Measurements from ENCODE around the gene FTSJ3.
"Not testable (repeated sequence)": the region's sequence is repeated elsewhere in the genome, so short reads cannot be mapped to it uniquely, and the experiment has no call there.

Gene FTSJ3

GRCh38 chr17:63869491-63870291 lies 42.2 kb upstream of the FTSJ3 start:
- H3K9me3 ChIP-seq (ENCODE audit: control extremely low read depth in 1 of 5, control insufficient read depth in 4 of 5, insufficient read depth in 2 of 5, low read depth in 1 of 5, low read length in 4 of 5); H3K27me3 ChIP-seq (replicated peaks in 2 of 5; ENCODE audit: control insufficient read depth in 4 of 5, insufficient read depth in 5 of 5, low read length in 4 of 5); H3K27ac ChIP-seq (ENCODE audit: insufficient read depth in 1 of 2, low read depth in 1 of 2, low read length in 2 of 2, poor library complexity in 1 of 2, severe bottlenecking in 2 of 2); H3K4me1 ChIP-seq (ENCODE audit: control extremely low read depth in 1 of 4, control insufficient read depth in 4 of 4, insufficient read depth in 4 of 4, low read length in 3 of 4); H3K36me3 ChIP-seq (ENCODE audit: control insufficient read depth in 4 of 4, insufficient read depth in 4 of 4, low read length in 3 of 4); H3K4me3 ChIP-seq (ENCODE audit: control insufficient read depth in 1 of 7, extremely low read depth in 1 of 7, insufficient read depth in 4 of 7, low read depth in 2 of 7, low read length in 6 of 7): not testable (repeated sequence)
- ChIA-PET POLR2A (interaction anchor here (0.6 kb wide), 1 partner anchor 620 kb away, joined by 3 read pairs; no protein-coding TSS in a partner anchor), CTCF (interaction anchor here (0.7 to 1.6 kb wide), 6 partner anchors 10 to 76 kb away, joined by 3 to 4 read pairs (median 4); partner anchors contain the start of gene GH2)
- WGBS (ENCODE audit: insufficient coverage), result 100% methylated on average over 4 of the region's 9 CpGs
- DNase-seq, result peak in 2 of 3 donors; percentile 19

DNA sequence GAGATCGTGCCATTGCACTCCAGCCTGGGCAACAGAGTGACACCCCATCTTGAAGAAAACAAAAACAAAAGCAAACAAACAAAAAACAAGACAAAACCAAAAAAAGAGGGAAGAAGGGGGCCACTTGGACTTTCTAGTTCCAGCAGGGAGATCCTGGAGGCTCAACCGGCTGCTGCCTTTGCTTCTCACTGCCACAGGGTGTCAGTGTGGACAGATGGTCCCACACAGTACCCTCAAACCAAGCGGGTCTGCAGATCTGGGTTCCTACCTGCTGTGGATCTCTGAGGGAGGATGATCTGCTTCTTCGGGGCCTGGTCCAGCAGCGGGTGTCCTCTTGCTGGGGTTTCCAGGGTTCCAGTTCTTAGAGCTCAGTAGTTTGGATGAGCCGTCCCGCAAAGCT lies 39.2 kb upstream of the FTSJ3 start:
- POLR2A ChIA-PET, result not testable (repeated sequence)

DNA sequence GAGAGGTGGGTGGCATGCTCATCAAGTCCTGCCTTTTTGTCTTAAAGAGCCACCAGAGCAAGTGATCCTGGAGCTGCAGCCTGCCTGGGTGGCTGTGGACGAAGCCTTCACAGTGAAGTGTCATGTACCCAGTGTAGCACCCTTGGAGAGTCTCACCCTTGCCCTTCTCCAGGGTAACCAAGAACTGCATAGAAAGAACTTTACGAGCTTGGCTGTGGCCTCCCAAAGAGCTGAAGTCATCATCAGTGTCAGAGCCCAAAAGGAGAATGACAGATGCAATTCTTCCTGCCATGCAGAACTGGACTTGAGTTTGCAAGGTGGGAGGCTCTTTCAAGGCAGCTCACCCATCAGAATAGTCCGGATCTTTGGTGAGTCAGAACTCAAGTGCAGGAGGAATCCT lies 31.8 kb upstream of the FTSJ3 start:
- ChIA-PET CTCF (interaction anchor here (0.6 to 3.8 kb wide), 8 partner anchors 10 to 454 kb away, joined by 3 to 36 read pairs (median 5); partner anchors contain the start of gene GH2), POLR2A (no interaction called here)
- Histone ChIP-seq H3K27me3 (replicated peaks in 2 of 5; ENCODE audit: control insufficient read depth in 4 of 5, insufficient read depth in 5 of 5, low read length in 4 of 5) (no peaks in the 10 kb centered on the region), H3K36me3 (ENCODE audit: control insufficient read depth in 4 of 4, insufficient read depth in 4 of 4, low read length in 3 of 4) (no peaks in the 10 kb centered on the region), H3K4me1 (ENCODE audit: control extremely low read depth in 1 of 4, control insufficient read depth in 4 of 4, insufficient read depth in 4 of 4, low read length in 3 of 4) (no peaks in the 10 kb centered on the region), H3K27ac (ENCODE audit: insufficient read depth in 1 of 2, low read depth in 1 of 2, low read length in 2 of 2, poor library complexity in 1 of 2, severe bottlenecking in 2 of 2) (no peak overlapping the region), H3K9me3 (ENCODE audit: control extremely low read depth in 1 of 5, control insufficient read depth in 4 of 5, insufficient read depth in 2 of 5, low read depth in 1 of 5, low read length in 4 of 5) (no peaks in the 10 kb centered on the region), H3K4me3 (ENCODE audit: control insufficient read depth in 1 of 7, extremely low read depth in 1 of 7, insufficient read depth in 4 of 7, low read depth in 2 of 7, low read length in 6 of 7) (no peak overlapping the region)
- WGBS (ENCODE audit: insufficient coverage), result 91% methylated on average over 3 of the region's 3 CpGs
- no peak for DNase-seq

More for the DNA sequence above, 39.2 kb upstream of the FTSJ3 start:
- not testable (repeated sequence) for H3K9me3 ChIP-seq (ENCODE audit: control extremely low read depth in 1 of 5, control insufficient read depth in 4 of 5, insufficient read depth in 2 of 5, low read depth in 1 of 5, low read length in 4 of 5); H3K27me3 ChIP-seq (replicated peaks in 2 of 5; ENCODE audit: control insufficient read depth in 4 of 5, insufficient read depth in 5 of 5, low read length in 4 of 5); H3K4me3 ChIP-seq (ENCODE audit: control insufficient read depth in 1 of 7, extremely low read depth in 1 of 7, insufficient read depth in 4 of 7, low read depth in 2 of 7, low read length in 6 of 7); H3K36me3 ChIP-seq (ENCODE audit: control insufficient read depth in 4 of 4, insufficient read depth in 4 of 4, low read length in 3 of 4); H3K4me1 ChIP-seq (ENCODE audit: control extremely low read depth in 1 of 4, control insufficient read depth in 4 of 4, insufficient read depth in 4 of 4, low read length in 3 of 4); H3K27ac ChIP-seq (ENCODE audit: insufficient read depth in 1 of 2, low read depth in 1 of 2, low read length in 2 of 2, poor library complexity in 1 of 2, severe bottlenecking in 2 of 2)
- WGBS (ENCODE audit: insufficient coverage), result 80% methylated on average over 1 of the region's 7 CpGs
- CTCF ChIA-PET, result interaction anchor here (0.9 to 4.3 kb wide), 6 partner anchors 10 to 62 kb away, joined by 3 to 19 read pairs (median 4); no protein-coding TSS in a partner anchor
- DNase-seq, result peak in 1 of 3 donors; percentile 18

DNA sequence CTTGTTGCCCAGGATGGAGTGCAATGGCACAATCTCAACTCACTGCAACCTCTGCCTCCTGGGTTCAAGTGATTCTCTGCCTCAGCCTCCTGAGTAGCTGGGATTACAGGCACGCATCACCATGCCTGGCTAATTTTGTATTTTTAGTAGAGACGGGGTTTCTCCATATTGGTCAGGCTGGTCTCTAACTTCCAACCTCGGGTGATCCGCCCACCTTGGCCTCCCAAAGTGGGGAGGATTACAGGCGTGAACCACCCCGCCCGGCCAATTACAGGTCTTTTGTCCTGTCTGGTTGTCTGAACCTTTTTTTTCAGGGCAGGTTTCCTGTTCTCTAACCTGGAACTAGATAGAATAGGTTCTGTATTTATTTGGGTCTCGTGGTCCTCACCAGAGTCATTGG lies 29.0 kb upstream of the FTSJ3 start:
- H3K36me3 ChIP-seq (ENCODE audit: control insufficient read depth in 4 of 4, insufficient read depth in 4 of 4, low read length in 3 of 4); H3K9me3 ChIP-seq (ENCODE audit: control extremely low read depth in 1 of 5, control insufficient read depth in 4 of 5, insufficient read depth in 2 of 5, low read depth in 1 of 5, low read length in 4 of 5); H3K4me1 ChIP-seq (ENCODE audit: control extremely low read depth in 1 of 4, control insufficient read depth in 4 of 4, insufficient read depth in 4 of 4, low read length in 3 of 4); H3K27ac ChIP-seq (ENCODE audit: insufficient read depth in 1 of 2, low read depth in 1 of 2, low read length in 2 of 2, poor library complexity in 1 of 2, severe bottlenecking in 2 of 2); POLR2A ChIA-PET; DNase-seq; H3K4me3 ChIP-seq (ENCODE audit: control insufficient read depth in 1 of 7, extremely low read depth in 1 of 7, insufficient read depth in 4 of 7, low read depth in 2 of 7, low read length in 6 of 7); H3K27me3 ChIP-seq (replicated peaks in 2 of 5; ENCODE audit: control insufficient read depth in 4 of 5, insufficient read depth in 5 of 5, low read length in 4 of 5): not testable (repeated sequence)
- CTCF ChIA-PET, result interaction anchor here (1.4 to 4.0 kb wide), 3 partner anchors 9 to 13 kb away, joined by 3 to 19 read pairs (median 8); no protein-coding TSS in a partner anchor
- WGBS (ENCODE audit: insufficient coverage), result 92% methylated on average over 2 of the region's 8 CpGs

DNA sequence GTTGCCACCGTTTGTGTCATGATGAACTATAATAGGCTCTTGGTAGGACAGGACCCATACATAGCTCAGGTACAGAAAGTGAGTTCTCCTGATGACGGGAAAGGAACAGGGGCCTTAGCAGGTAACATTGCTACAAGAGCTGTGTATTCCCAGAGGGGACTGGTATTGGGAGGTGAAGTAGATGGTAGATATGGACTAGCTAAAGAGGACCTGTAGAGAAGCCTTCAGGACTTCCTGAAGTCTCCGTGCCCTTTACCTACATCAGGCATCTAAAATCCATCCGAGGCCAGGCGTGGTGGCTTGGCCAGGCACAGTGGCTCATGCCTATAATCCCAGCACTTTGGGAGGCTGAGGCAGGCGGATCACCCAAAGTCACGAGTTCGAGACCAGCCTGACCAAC lies 27.7 kb upstream of the FTSJ3 start:
- 95% methylated on average over 8 of the region's 8 CpGs for WGBS (ENCODE audit: insufficient coverage)
- DNase-seq, result no peak
- ChIA-PET POLR2A (no interaction called here), CTCF (interaction anchor here (1.1 to 4.0 kb wide), 4 partner anchors 11 to 13 kb away, joined by 4 to 19 read pairs (median 4); partner anchors contain the start of gene SMARCD2)
- no peak overlapping the region for H3K4me3 ChIP-seq (ENCODE audit: control insufficient read depth in 1 of 7, extremely low read depth in 1 of 7, insufficient read depth in 4 of 7, low read depth in 2 of 7, low read length in 6 of 7)
- no peaks in the 10 kb centered on the region for H3K9me3 ChIP-seq (ENCODE audit: control extremely low read depth in 1 of 5, control insufficient read depth in 4 of 5, insufficient read depth in 2 of 5, low read depth in 1 of 5, low read length in 4 of 5)
- no peaks in the 10 kb centered on the region for H3K27me3 ChIP-seq (replicated peaks in 2 of 5; ENCODE audit: control insufficient read depth in 4 of 5, insufficient read depth in 5 of 5, low read length in 4 of 5)
- H3K36me3 ChIP-seq (ENCODE audit: control insufficient read depth in 4 of 4, insufficient read depth in 4 of 4, low read length in 3 of 4), result no peaks in the 10 kb centered on the region
- H3K4me1 ChIP-seq (ENCODE audit: control extremely low read depth in 1 of 4, control insufficient read depth in 4 of 4, insufficient read depth in 4 of 4, low read length in 3 of 4), result no peaks in the 10 kb centered on the region
- no peak overlapping the region for H3K27ac ChIP-seq (ENCODE audit: insufficient read depth in 1 of 2, low read depth in 1 of 2, low read length in 2 of 2, poor library complexity in 1 of 2, severe bottlenecking in 2 of 2)

GRCh38 chr17:63854709-63855108 lies 27.2 kb upstream of the FTSJ3 start:
- no peak overlapping the region for H3K27ac ChIP-seq (ENCODE audit: insufficient read depth in 1 of 2, low read depth in 1 of 2, low read length in 2 of 2, poor library complexity in 1 of 2, severe bottlenecking in 2 of 2)
- ChIA-PET POLR2A (no interaction called here), CTCF (interaction anchor here (1.1 to 4.0 kb wide), 4 partner anchors 10 to 13 kb away, joined by 4 to 19 read pairs (median 4); partner anchors contain the start of gene SMARCD2)
- H3K9me3 ChIP-seq (ENCODE audit: control extremely low read depth in 1 of 5, control insufficient read depth in 4 of 5, insufficient read depth in 2 of 5, low read depth in 1 of 5, low read length in 4 of 5), result no peaks in the 10 kb centered on the region
- H3K36me3 ChIP-seq (ENCODE audit: control insufficient read depth in 4 of 4, insufficient read depth in 4 of 4, low read length in 3 of 4), result no peaks in the 10 kb centered on the region
- H3K4me3 ChIP-seq (ENCODE audit: control insufficient read depth in 1 of 7, extremely low read depth in 1 of 7, insufficient read depth in 4 of 7, low read depth in 2 of 7, low read length in 6 of 7), result no peak overlapping the region
- no peaks in the 10 kb centered on the region for H3K4me1 ChIP-seq (ENCODE audit: control extremely low read depth in 1 of 4, control insufficient read depth in 4 of 4, insufficient read depth in 4 of 4, low read length in 3 of 4)
- DNase-seq, result no peak
- H3K27me3 ChIP-seq (replicated peaks in 2 of 5; ENCODE audit: control insufficient read depth in 4 of 5, insufficient read depth in 5 of 5, low read length in 4 of 5), result no peaks in the 10 kb centered on the region
- WGBS (ENCODE audit: insufficient coverage), result 100% methylated on average over 4 of the region's 5 CpGs

DNA sequence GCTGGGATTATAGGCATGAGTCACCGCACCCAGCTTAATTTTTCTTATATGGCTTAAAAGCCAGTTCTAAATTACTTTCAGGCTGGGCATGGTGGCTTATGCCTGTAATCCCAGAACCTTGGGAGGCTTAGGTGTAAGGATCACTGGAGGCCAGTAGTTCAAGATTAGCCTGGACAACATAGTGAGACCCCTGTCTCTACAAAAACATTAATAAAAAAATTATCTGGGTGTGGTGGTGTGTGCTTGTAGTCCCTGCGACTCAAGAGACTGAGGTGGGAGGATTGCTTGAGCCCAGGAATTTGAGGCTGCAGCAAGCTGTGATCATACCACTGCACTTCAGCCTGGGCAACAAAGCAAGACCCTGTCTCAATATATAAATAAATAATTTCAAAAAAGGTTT lies 25.8 kb upstream of the FTSJ3 start:
- Histone ChIP-seq H3K4me3 (ENCODE audit: control insufficient read depth in 1 of 7, extremely low read depth in 1 of 7, insufficient read depth in 4 of 7, low read depth in 2 of 7, low read length in 6 of 7) (no peak overlapping the region), H3K9me3 (ENCODE audit: control extremely low read depth in 1 of 5, control insufficient read depth in 4 of 5, insufficient read depth in 2 of 5, low read depth in 1 of 5, low read length in 4 of 5) (no peaks in the 10 kb centered on the region), H3K4me1 (ENCODE audit: control extremely low read depth in 1 of 4, control insufficient read depth in 4 of 4, insufficient read depth in 4 of 4, low read length in 3 of 4) (peaks cover 0 to 4% (median 1%) of the 10 kb centered on the region in 4 experiments), H3K27ac (ENCODE audit: insufficient read depth in 1 of 2, low read depth in 1 of 2, low read length in 2 of 2, poor library complexity in 1 of 2, severe bottlenecking in 2 of 2) (no peak overlapping the region), H3K27me3 (replicated peaks in 2 of 5; ENCODE audit: control insufficient read depth in 4 of 5, insufficient read depth in 5 of 5, low read length in 4 of 5) (no peaks in the 10 kb centered on the region), H3K36me3 (ENCODE audit: control insufficient read depth in 4 of 4, insufficient read depth in 4 of 4, low read length in 3 of 4) (no peaks in the 10 kb centered on the region)
- POLR2A ChIA-PET, result no interaction called here
- CTCF ChIA-PET, result interaction anchor here (0.7 to 4.0 kb wide), 2 partner anchors 13 to 30 kb away, joined by 3 to 19 read pairs; no protein-coding TSS in a partner anchor
- WGBS (ENCODE audit: insufficient coverage), result no CpG with 5 or more reads among the region's 2 CpGs
- DNase-seq, result no peak
